Measurements from ENCODE around the gene SLC9A5.

Gene SLC9A5

DNA sequence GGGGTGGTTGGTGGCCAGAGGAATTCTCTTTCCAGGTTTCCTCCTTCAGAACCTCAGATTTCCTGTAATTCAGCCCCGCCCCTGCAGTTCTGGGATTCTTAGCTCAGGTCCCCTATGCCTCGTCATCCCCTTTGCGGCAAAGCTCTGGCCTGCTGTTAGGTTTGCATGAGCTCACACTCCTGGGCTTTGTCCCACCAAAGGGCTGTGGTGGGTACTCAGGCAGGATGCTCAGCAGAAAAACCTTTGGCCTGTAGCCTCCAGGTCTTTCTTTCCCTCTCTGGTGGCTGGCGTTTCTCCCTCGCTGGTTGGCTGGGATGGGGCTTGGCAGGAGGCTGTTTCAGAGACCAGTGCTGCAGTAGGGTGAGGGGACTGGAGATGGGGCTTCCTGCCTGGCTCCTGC is 21.0 kb downstream of the SLC9A5 start:
- no peaks in the 10 kb centered on the region for H3K79me2 ChIP-seq (ENCODE audit: insufficient read depth, low read length)
- H3K27ac ChIP-seq (ENCODE audit: low read depth, low read length, poor library complexity, severe bottlenecking): no peak overlapping the region
- TF ChIP-seq, protein P1, sequence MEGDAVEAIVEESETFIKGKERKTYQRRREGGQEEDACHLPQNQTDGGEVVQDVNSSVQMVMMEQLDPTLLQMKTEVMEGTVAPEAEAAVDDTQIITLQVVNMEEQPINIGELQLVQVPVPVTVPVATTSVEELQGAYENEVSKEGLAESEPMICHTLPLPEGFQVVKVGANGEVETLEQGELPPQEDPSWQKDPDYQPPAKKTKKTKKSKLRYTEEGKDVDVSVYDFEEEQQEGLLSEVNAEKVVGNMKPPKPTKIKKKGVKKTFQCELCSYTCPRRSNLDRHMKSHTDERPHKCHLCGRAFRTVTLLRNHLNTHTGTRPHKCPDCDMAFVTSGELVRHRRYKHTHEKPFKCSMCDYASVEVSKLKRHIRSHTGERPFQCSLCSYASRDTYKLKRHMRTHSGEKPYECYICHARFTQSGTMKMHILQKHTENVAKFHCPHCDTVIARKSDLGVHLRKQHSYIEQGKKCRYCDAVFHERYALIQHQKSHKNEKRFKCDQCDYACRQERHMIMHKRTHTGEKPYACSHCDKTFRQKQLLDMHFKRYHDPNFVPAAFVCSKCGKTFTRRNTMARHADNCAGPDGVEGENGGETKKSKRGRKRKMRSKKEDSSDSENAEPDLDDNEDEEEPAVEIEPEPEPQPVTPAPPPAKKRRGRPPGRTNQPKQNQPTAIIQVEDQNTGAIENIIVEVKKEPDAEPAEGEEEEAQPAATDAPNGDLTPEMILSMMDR (IDR thresholded peaks at IDR 0.05; ENCODE audit: low read length): no peak
- no peaks in the 10 kb centered on the region for H3F3A ChIP-seq (ENCODE audit: insufficient read depth, low read length)
- no peaks in the 10 kb centered on the region for H3K36me3 ChIP-seq (ENCODE audit: insufficient read depth, low read length)
- H3K4me2 ChIP-seq (ENCODE audit: low read length): no peak overlapping the region
- no peak overlapping the region for H3K9ac ChIP-seq (ENCODE audit: low read length)
- H2AFZ ChIP-seq (ENCODE audit: low read length): no peak overlapping the region
- H3K9me3 ChIP-seq (ENCODE audit: low read length): no peaks in the 10 kb centered on the region
- H3K9me2 ChIP-seq (ENCODE audit: low read depth, low read length): no peaks in the 10 kb centered on the region
- no peak overlapping the region for H3K4me3 ChIP-seq (ENCODE audit: low read depth, low read length, poor library complexity, severe bottlenecking)
- no peaks in the 10 kb centered on the region for H3K4me1 ChIP-seq (ENCODE audit: insufficient read depth, low read length, severe bottlenecking)
- H3K27me3 ChIP-seq (ENCODE audit: insufficient read depth, low read length): 0 out of 2 replicates have a peak, but pooled peaks cover 5% of the 10 kb centered on the region
- no peaks in the 10 kb centered on the region for H4K20me1 ChIP-seq (ENCODE audit: insufficient read depth, low read length)

DNA sequence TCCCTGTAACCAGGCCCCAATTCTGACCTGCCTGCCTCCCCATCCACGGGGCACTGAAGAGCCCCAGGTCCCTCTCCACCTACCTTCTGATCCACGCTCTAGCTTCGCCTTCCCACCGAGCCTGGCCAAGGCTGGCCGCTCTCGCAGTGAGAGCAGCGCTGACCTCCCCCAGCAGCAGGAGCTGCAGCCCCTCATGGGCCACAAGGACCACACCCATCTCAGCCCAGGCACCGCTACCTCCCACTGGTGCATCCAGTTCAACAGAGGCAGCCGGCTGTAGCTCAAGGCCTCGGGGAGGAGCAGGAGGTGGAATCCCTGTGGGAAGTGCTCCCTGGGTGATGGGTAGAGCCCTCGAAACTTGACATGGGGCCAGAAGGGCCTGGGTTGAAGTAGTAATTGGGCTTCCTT is 22.2 kb downstream of the SLC9A5 start:
- no peak overlapping the region for H2AFZ ChIP-seq (ENCODE audit: low read length)
- no peak overlapping the region for H3K4me2 ChIP-seq (ENCODE audit: low read length)
- H3K4me1 ChIP-seq (ENCODE audit: insufficient read depth, low read length, severe bottlenecking): no peaks in the 10 kb centered on the region
- no peak overlapping the region for H3K4me3 ChIP-seq (ENCODE audit: low read depth, low read length, poor library complexity, severe bottlenecking)
- H4K20me1 ChIP-seq (ENCODE audit: insufficient read depth, low read length): no peaks in the 10 kb centered on the region
- H3K9me3 ChIP-seq (ENCODE audit: low read length): no peaks in the 10 kb centered on the region
- no peak overlapping the region for H3K27ac ChIP-seq (ENCODE audit: low read depth, low read length, poor library complexity, severe bottlenecking)
- H3K9me2 ChIP-seq (ENCODE audit: low read depth, low read length): no peaks in the 10 kb centered on the region
- TF ChIP-seq, protein P1 (IDR thresholded peaks at IDR 0.05; ENCODE audit: low read length): no peak
- TF ChIP-seq EZH2 (IDR thresholded peaks at IDR 0.05; ENCODE audit: borderline replicate concordance, low read length): no peak
- no peak overlapping the region for H3K9ac ChIP-seq (ENCODE audit: low read length)
- H3K79me2 ChIP-seq (ENCODE audit: insufficient read depth, low read length): no peaks in the 10 kb centered on the region
- 0 out of 2 replicates have a peak, but pooled peaks cover 2% of the 10 kb centered on the region for H3K27me3 ChIP-seq (ENCODE audit: insufficient read depth, low read length)
- no peaks in the 10 kb centered on the region for H3F3A ChIP-seq (ENCODE audit: insufficient read depth, low read length)
- H3K36me3 ChIP-seq (ENCODE audit: insufficient read depth, low read length): peaks cover under 1% of the 10 kb centered on the region; the same call in 1 of the 2 replicates

DNA sequence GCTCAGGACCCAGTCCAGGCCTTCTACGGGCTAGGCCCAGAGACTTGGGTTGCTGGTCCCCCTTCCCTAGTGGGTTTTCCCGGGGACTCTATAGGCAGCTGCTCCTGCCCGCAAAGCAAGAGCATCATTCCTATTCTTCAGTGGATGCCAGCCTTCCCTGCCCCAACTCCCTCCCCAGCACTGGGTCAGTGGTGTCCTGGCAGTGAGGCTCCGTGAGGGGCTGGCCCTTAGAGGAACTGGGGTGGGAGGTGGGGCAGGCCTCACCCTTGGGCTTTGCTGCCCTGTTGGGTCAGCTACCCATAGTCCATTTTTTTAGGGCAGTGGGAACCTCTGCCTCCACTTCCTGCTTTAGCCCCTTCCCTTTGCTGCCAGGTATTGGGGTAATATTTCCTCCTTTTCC is 22.7 kb downstream of the SLC9A5 start:
- Histone ChIP-seq H4K20me1 (ENCODE audit: insufficient read depth, low read length) (no peaks in the 10 kb centered on the region), H3K79me2 (ENCODE audit: insufficient read depth, low read length) (no peaks in the 10 kb centered on the region), H3K27me3 (ENCODE audit: insufficient read depth, low read length) (no peaks in the 10 kb centered on the region), H2AFZ (ENCODE audit: low read length) (no peak overlapping the region), H3K9me2 (ENCODE audit: low read depth, low read length) (no peaks in the 10 kb centered on the region), H3K4me2 (ENCODE audit: low read length) (no peak overlapping the region), H3K4me1 (ENCODE audit: insufficient read depth, low read length, severe bottlenecking) (no peaks in the 10 kb centered on the region), H3K27ac (ENCODE audit: low read depth, low read length, poor library complexity, severe bottlenecking) (no peak overlapping the region), H3K9ac (ENCODE audit: low read length) (no peak overlapping the region), H3K9me3 (ENCODE audit: low read length) (no peaks in the 10 kb centered on the region), H3F3A (ENCODE audit: insufficient read depth, low read length) (no peaks in the 10 kb centered on the region), H3K4me3 (ENCODE audit: low read depth, low read length, poor library complexity, severe bottlenecking) (no peak overlapping the region), H3K36me3 (ENCODE audit: insufficient read depth, low read length) (peaks cover 6% of the 10 kb centered on the region)
- TF ChIP-seq, protein P1 (IDR thresholded peaks at IDR 0.05; ENCODE audit: low read length): no peak
- no peak for TF ChIP-seq EZH2 (IDR thresholded peaks at IDR 0.05; ENCODE audit: borderline replicate concordance, low read length)
